HEK293 (cell line): ENCODE measurements around the gene GRM2.

Experiments
- BCL11B ChIP-seq: fragments of 450-650 bp; formaldehyde crosslinking; IDR thresholded peaks from 2 replicates; pipeline ENCODE4 v1.5.1; 2016; ENCODE audit warnings: low read depth, missing biosample characterization, missing genetic modification characterization
- GLI2 ChIP-seq: fragments of 450-650 bp; formaldehyde crosslinking; IDR thresholded peaks from 2 replicates; pipeline ENCODE4; 2017; ENCODE audit warnings: missing biosample characterization, missing genetic modification characterization, low read depth, borderline replicate concordance
- GLIS2 ChIP-seq: fragments of 450-650 bp; formaldehyde crosslinking; IDR thresholded peaks from 2 replicates; pipeline ENCODE4 v1.5.1; 2016; ENCODE audit warnings: missing biosample characterization, missing genetic modification characterization
- HIC1 ChIP-seq: fragments of 450-650 bp; formaldehyde crosslinking; IDR thresholded peaks from 2 replicates; pipeline ENCODE4 v1.5.1; 2016; ENCODE audit warnings: missing biosample characterization, missing genetic modification characterization
- IKZF3 ChIP-seq: fragments of 450-650 bp; IDR thresholded peaks from 2 replicates; pipeline ENCODE4 v1.5.0; 2018; ENCODE audit warnings: missing biosample characterization, mild to moderate bottlenecking, missing genetic modification characterization, moderate library complexity
- KLF10 ChIP-seq: fragments of 450-650 bp; IDR thresholded peaks from 2 replicates; pipeline ENCODE4 v1.5.1; 2018; ENCODE audit warnings: missing biosample characterization, mild to moderate bottlenecking, missing genetic modification characterization
- MZF1 ChIP-seq: fragments of 450-650 bp; formaldehyde crosslinking; IDR thresholded peaks from 2 replicates; pipeline ENCODE4 v1.5.1; 2017; ENCODE audit warnings: missing biosample characterization, missing genetic modification characterization, borderline replicate concordance
- OSR2 ChIP-seq: fragments of 450-650 bp; formaldehyde crosslinking; IDR thresholded peaks from 2 replicates; pipeline ENCODE4 v1.5.1; 2016; ENCODE audit warnings: missing biosample characterization, missing genetic modification characterization
- PRDM6 ChIP-seq: fragments of 450-650 bp; formaldehyde crosslinking; IDR thresholded peaks from 2 replicates; pipeline ENCODE4 v1.5.1; 2017; ENCODE audit warnings: missing biosample characterization, missing genetic modification characterization
- SP7 ChIP-seq: fragments of 450-650 bp; formaldehyde crosslinking; IDR thresholded peaks from 2 replicates; pipeline ENCODE4 v1.5.1; 2016; ENCODE audit warnings: missing biosample characterization, missing genetic modification characterization
- TSHZ1 ChIP-seq: fragments of 450-650 bp; formaldehyde crosslinking; IDR thresholded peaks from 2 replicates; pipeline ENCODE4 v1.5.1; 2016; ENCODE audit warnings: missing biosample characterization, missing genetic modification characterization, borderline replicate concordance
- ZBTB1 ChIP-seq: fragments of 450-650 bp; formaldehyde crosslinking; IDR thresholded peaks from 2 replicates; pipeline ENCODE4 v1.5.1; 2016; ENCODE audit warnings: missing biosample characterization, missing genetic modification characterization
- ZBTB20 ChIP-seq: fragments of 450-650 bp; formaldehyde crosslinking; IDR thresholded peaks from 2 replicates; pipeline ENCODE4 v1.5.1; 2016; ENCODE audit warnings: missing biosample characterization, missing genetic modification characterization
- ZBTB6 ChIP-seq: fragments of 450-650 bp; formaldehyde crosslinking; IDR thresholded peaks from 2 replicates; pipeline ENCODE4 v1.5.1; 2017; ENCODE audit warnings: missing biosample characterization, missing genetic modification characterization
- ZEB2 ChIP-seq: fragments of 450-650 bp; formaldehyde crosslinking; IDR thresholded peaks from 2 replicates; pipeline ENCODE4 v1.5.1; 2016; ENCODE audit warnings: missing biosample characterization, missing genetic modification characterization
- ZNF223 ChIP-seq: fragments of 450-650 bp; formaldehyde crosslinking; IDR thresholded peaks from 2 replicates; pipeline ENCODE4 v1.5.1; 2016; ENCODE audit warnings: missing biosample characterization, missing genetic modification characterization
- ZNF266 ChIP-seq: fragments of 450-650 bp; formaldehyde crosslinking; IDR thresholded peaks from 2 replicates; pipeline ENCODE4 v1.5.1; 2016; ENCODE audit warnings: missing biosample characterization, missing genetic modification characterization, low read depth
- ZNF302 ChIP-seq: fragments of 450-650 bp; formaldehyde crosslinking; IDR thresholded peaks from 2 replicates; pipeline ENCODE4 v1.5.1; 2016; ENCODE audit warnings: missing biosample characterization, missing genetic modification characterization, low read depth
- ZNF423 ChIP-seq: fragments of 450-650 bp; formaldehyde crosslinking; IDR thresholded peaks from 2 replicates; pipeline ENCODE4 v1.5.1; 2016; ENCODE audit warnings: missing biosample characterization, missing genetic modification characterization
- ZNF707 ChIP-seq: fragments of 450-650 bp; formaldehyde crosslinking; IDR thresholded peaks from 2 replicates; pipeline ENCODE4 v1.5.1; 2016; ENCODE audit warnings: missing biosample characterization, missing genetic modification characterization
- ZSCAN5A ChIP-seq: fragments of 450-650 bp; formaldehyde crosslinking; IDR thresholded peaks from 2 replicates; pipeline ENCODE4 v1.5.1; 2016; ENCODE audit warnings: missing biosample characterization, missing genetic modification characterization
- TF ChIP-seq, protein P1 (sequence below): fragments of 450-650 bp; formaldehyde crosslinking; IDR thresholded peaks from 2 replicates; pipeline ENCODE4 v1.5.1; 2017; ENCODE audit warnings: missing biosample characterization, missing genetic modification characterization
- TF ChIP-seq, protein P2 (sequence below): fragments of 450-650 bp; formaldehyde crosslinking; IDR thresholded peaks from 2 replicates; pipeline ENCODE4 v1.5.1; 2016; ENCODE audit warnings: missing biosample characterization, missing genetic modification characterization

The GRM2 gene

GRCh38 chr3:51670823-51671733 lies 35.8 kb upstream of the GRM2 start, which contains the start of gene TEX264 (continued):
- no peak for TF ChIP-seq TSHZ1 (tag by site-specific recombination)
- TF ChIP-seq OSR2, result no peak
- TF ChIP-seq ZNF302 (tag by site-specific recombination), result no peak
- peak; percentile 59; the same call in 1 of the 2 replicates for TF ChIP-seq ZSCAN5A
- TF ChIP-seq ZEB2 (tag by site-specific recombination), result 0 out of 2 replicates have a peak, but pooled peaks have one; percentile 40
- TF ChIP-seq ZNF223 (tag by site-specific recombination), result no peak
- no peak for TF ChIP-seq BCL11B (tag by site-specific recombination)
- no peak for TF ChIP-seq PRDM6 (tag by site-specific recombination)
- peak; percentile 49; the same call in 1 of the 2 replicates for TF ChIP-seq ZBTB6 (tag by site-specific recombination)
- TF ChIP-seq SP7 (tag by site-specific recombination), result 0 out of 2 replicates have a peak, but pooled peaks have one; percentile 16
- peak; percentile 23; the same call in 1 of the 2 replicates for TF ChIP-seq KLF10 (tag by site-specific recombination)
- no peak for TF ChIP-seq GLI2 (tag by site-specific recombination)
- no peak for TF ChIP-seq MZF1 (tag by site-specific recombination)
- TF ChIP-seq, protein P1, sequence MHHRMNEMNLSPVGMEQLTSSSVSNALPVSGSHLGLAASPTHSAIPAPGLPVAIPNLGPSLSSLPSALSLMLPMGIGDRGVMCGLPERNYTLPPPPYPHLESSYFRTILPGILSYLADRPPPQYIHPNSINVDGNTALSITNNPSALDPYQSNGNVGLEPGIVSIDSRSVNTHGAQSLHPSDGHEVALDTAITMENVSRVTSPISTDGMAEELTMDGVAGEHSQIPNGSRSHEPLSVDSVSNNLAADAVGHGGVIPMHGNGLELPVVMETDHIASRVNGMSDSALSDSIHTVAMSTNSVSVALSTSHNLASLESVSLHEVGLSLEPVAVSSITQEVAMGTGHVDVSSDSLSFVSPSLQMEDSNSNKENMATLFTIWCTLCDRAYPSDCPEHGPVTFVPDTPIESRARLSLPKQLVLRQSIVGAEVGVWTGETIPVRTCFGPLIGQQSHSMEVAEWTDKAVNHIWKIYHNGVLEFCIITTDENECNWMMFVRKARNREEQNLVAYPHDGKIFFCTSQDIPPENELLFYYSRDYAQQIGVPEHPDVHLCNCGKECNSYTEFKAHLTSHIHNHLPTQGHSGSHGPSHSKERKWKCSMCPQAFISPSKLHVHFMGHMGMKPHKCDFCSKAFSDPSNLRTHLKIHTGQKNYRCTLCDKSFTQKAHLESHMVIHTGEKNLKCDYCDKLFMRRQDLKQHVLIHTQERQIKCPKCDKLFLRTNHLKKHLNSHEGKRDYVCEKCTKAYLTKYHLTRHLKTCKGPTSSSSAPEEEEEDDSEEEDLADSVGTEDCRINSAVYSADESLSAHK (tag by site-specific recombination), result no peak
- TF ChIP-seq ZBTB20 (tag by site-specific recombination), result peak; percentile 85; the same call in 1 of the 2 replicates
- TF ChIP-seq HIC1 (tag by site-specific recombination), result no peak
- TF ChIP-seq ZNF707, result no peak
- peak; percentile 36 for TF ChIP-seq GLIS2 (tag by site-specific recombination)
- TF ChIP-seq ZNF266 (tag by site-specific recombination), result no peak
- TF ChIP-seq, protein P2, sequence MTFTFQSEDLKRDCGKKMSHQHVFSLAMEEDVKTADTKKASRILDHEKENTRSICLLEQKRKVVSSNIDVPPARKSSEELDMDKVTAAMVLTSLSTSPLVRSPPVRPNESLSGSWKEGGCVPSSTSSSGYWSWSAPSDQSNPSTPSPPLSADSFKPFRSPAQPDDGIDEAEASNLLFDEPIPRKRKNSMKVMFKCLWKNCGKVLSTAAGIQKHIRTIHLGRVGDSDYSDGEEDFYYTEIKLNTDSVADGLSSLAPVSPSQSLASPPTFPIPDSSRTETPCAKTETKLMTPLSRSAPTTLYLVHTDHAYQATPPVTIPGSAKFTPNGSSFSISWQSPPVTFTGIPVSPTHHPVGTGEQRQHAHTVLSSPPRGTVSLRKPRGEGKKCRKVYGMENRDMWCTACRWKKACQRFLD, result no peak
- TF ChIP-seq ZBTB1 (tag by site-specific recombination), result no peak
- TF ChIP-seq ZNF423 (tag by site-specific recombination), result no peak
- TF ChIP-seq IKZF3 (tag by site-specific recombination), result no peak
